ENCODE data around the gene ZNF512. TPM values are rescaled to one million over a fixed set of nuclear protein-coding genes. Genes with fewer than 3 reads are reported as not detected.
"Not testable (repeated sequence)": the region's sequence is repeated elsewhere in the genome, so short reads cannot be mapped to it uniquely, and the experiment has no call there.

The ZNF512 gene, protein sequence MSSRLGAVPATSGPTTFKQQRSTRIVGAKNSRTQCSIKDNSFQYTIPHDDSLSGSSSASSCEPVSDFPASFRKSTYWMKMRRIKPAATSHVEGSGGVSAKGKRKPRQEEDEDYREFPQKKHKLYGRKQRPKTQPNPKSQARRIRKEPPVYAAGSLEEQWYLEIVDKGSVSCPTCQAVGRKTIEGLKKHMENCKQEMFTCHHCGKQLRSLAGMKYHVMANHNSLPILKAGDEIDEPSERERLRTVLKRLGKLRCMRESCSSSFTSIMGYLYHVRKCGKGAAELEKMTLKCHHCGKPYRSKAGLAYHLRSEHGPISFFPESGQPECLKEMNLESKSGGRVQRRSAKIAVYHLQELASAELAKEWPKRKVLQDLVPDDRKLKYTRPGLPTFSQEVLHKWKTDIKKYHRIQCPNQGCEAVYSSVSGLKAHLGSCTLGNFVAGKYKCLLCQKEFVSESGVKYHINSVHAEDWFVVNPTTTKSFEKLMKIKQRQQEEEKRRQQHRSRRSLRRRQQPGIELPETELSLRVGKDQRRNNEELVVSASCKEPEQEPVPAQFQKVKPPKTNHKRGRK
- 10 to 100 TPM; 31.6 to 61.8 (median 38.4) TPM for total RNA-seq
- polyA plus RNA-seq = 10 to 100 TPM; 16.7 to 17.5 (median 17.2) TPM
- long read RNA-seq, donor 1, partial matches to known transcripts = 0 of 6 reads
- long read RNA-seq, donor 1, other reads (novel, unspliced or antisense) = 0 of 6 reads
- long read RNA-seq, donor 2, transcript ZNF512-201 (14 exons, 3,541 nt) = major isoform, 6 of 11 reads
- long read RNA-seq, donor 2, partial matches to known transcripts = 0 of 11 reads
- long read RNA-seq, donor 2, other reads (novel, unspliced or antisense) = 0 of 11 reads

DNA sequence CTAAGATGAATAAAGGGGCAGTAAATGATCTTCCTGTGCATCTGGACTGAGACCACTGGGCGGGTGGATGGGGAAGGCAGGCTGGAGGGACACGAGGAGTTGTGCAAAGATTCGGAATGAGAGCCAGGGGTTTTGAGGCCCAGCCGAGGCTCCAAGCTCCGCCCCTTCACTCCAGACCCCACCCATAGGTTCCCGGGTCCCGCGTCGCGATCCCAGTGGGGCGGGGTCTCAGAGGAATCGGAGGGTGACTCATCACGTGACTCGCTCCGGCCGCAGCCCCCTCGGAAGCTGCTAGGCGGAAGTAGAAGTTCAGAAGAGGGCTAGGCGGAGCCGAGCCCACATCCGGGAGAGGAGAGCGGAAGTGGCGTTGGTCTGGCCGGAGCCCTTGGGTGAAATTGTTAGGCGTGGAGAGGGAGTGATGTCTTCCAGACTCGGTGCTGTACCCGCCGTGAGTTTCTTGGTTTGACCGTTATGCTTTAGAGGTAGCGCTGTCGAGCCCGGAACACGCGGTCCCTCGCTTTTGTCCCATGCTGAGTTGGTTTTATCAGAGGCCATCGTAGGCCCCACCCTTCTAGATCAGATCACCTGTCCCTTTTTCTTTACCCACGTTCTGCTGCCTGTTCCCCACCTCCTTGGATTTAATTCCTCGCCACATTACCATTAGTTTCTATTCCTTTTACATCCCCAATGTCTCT, at the start of gene ZNF512:
ZNF512 (plus strand) TSS at position 348 of the 695 bp plus-strand sequence; CDS start at position 419, 71 bp downstream.
- Histone ChIP-seq H3K4me3 (peak within 1 kb of the TSS; percentile 58 to 80 (median 74)), H3K4me1 (peaks cover 10 to 52% (median 29%) of the 10 kb centered on the region in 6 donors), H3K27me3 (replicated peaks in 1 of 7) (no peaks in the 10 kb centered on the region), H3K36me3 (peaks cover 0 to 3% (median 0%) of the 10 kb centered on the region in 6 donors), H3K27ac (peak within 1 kb of the TSS; percentile 10 to 85 (median 79)), H3K9me3 (peaks cover 0 to 30% (median 26%) of the 10 kb centered on the region in 8 donors)
- WGBS, 5 donors = 1 to 3% (median 2%) methylated on average over 37 to 38 of the region's 38 CpGs
- intact Hi-C loops (cut with DNase I; ENCODE audit: low total_unique reads) = no loop called here
- TF ChIP-seq POLR2A (IDR thresholded peaks at IDR 0.05) (no peak), POLR2AphosphoS5 (IDR thresholded peaks at IDR 0.05) (peak; percentile 89)
- TF ChIP-seq, protein P1, sequence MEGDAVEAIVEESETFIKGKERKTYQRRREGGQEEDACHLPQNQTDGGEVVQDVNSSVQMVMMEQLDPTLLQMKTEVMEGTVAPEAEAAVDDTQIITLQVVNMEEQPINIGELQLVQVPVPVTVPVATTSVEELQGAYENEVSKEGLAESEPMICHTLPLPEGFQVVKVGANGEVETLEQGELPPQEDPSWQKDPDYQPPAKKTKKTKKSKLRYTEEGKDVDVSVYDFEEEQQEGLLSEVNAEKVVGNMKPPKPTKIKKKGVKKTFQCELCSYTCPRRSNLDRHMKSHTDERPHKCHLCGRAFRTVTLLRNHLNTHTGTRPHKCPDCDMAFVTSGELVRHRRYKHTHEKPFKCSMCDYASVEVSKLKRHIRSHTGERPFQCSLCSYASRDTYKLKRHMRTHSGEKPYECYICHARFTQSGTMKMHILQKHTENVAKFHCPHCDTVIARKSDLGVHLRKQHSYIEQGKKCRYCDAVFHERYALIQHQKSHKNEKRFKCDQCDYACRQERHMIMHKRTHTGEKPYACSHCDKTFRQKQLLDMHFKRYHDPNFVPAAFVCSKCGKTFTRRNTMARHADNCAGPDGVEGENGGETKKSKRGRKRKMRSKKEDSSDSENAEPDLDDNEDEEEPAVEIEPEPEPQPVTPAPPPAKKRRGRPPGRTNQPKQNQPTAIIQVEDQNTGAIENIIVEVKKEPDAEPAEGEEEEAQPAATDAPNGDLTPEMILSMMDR (IDR thresholded peaks at IDR 0.05 in 8 of 11, conservative IDR thresholded peaks at IDR 0.05 in 3 of 11) = peak in 1 of 11 experiments; percentile 26
- peak; percentile 97 for DNase-seq

DNA sequence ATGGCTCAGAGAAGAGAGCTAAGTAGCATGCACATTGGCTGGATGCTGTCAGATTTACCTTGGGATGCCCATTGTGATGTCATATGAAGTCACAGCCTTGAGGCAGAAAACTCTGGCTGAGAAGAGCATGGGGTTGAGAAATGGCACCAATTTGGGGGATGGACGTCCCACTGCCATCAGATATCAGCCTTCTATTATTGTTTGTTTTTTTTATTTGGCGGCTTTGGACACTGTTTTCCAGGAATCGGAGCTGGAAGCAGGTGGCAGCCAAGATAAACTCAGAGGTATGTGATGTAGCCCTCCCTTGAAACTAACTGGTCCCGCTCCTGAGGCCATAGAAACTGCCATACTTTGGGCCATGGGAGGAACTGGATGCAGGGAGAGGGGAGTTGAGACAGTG, 45.6 kb upstream of the ZNF512 start:
- TF ChIP-seq POLR2AphosphoS5 (IDR thresholded peaks at IDR 0.05) (no peak), POLR2A (IDR thresholded peaks at IDR 0.05) (no peak)
- TF ChIP-seq, protein P1 (IDR thresholded peaks at IDR 0.05 in 8 of 11, conservative IDR thresholded peaks at IDR 0.05 in 3 of 11) = no peak
- intact Hi-C loops (cut with DNase I; ENCODE audit: low total_unique reads) = no loop called here
- no peaks in the 10 kb centered on the region for H3K27me3 ChIP-seq (replicated peaks in 1 of 7)
- no peaks in the 10 kb centered on the region for H3K36me3 ChIP-seq
- no peaks in the 10 kb centered on the region for H3K4me1 ChIP-seq
- H3K9me3 ChIP-seq = no peaks in the 10 kb centered on the region
- DNase-seq = no peak
- 63 to 80% (median 68%) methylated on average over 4 of the region's 4 CpGs for WGBS, 5 donors
- H3K4me3 ChIP-seq = no peak overlapping the region
- no peak overlapping the region for H3K27ac ChIP-seq

DNA sequence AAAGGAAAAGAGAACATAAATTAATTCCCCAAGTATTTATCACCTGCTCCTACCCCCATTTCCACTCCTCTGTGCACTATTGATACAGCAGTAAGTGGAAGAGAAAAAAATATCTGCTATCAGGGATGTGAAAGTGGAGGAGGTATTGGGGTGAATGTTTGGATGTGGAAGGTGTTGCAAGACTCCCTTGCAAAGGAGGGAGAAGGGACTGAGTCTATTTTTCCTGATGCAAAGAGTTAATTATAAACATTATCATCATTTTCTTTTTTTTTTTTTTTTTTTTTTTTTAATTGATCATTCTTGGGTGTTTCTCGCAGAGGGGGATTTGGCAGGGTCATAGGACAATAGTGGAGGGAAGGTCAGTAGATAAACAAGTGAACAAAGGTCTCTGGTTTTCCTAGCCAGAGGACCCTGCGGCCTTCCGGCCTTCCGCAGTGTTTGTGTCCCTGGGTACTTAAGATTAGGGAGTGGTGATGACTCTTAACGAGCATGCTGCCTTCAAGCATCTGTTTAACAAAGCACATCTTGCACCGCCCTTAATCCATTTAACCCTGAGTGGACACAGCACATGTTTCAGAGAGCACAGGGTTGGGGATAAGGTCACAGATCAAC, 43.9 kb upstream of the ZNF512 start:
- intact Hi-C loops (cut with DNase I; ENCODE audit: low total_unique reads); H3K4me3 ChIP-seq; DNase-seq; H3K27ac ChIP-seq; H3K9me3 ChIP-seq; H3K27me3 ChIP-seq (replicated peaks in 1 of 7); H3K36me3 ChIP-seq; H3K4me1 ChIP-seq: not testable (repeated sequence)
- WGBS, 5 donors = 0 to 77% (median 62%) methylated on average over 1 to 5 of the region's 6 CpGs

DNA sequence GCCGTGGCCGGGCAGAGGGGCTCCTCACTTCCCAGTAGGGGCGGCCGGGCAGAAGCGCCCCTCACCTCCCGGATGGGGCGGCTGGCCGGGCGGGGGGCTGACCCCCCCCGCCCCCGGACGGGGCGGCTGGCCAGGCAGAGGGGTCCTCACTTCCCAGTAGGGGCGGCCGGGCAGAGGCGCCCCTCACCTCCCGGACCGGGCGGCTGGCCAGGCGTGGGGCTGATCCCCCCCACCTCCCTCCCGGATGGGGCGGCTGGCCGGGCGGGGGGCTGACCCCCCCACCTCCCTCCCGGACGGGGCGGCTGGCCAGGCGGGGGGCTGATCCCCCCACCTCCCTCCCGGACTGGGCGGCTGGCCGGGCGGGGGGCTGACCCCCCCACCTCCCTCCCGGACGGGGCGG, 43.2 kb upstream of the ZNF512 start:
- H3K27ac ChIP-seq; H3K36me3 ChIP-seq; DNase-seq; intact Hi-C loops (cut with DNase I; ENCODE audit: low total_unique reads); H3K9me3 ChIP-seq; H3K4me1 ChIP-seq; H3K4me3 ChIP-seq; H3K27me3 ChIP-seq (replicated peaks in 1 of 7): not testable (repeated sequence)
- 82 to 96% (median 89%) methylated on average over 4 to 27 of the region's 35 CpGs for WGBS, 5 donors

Measured in spleen (tissue), 13 donors.